ENCODE measurements around the gene NACAD. TPM values are rescaled to one million over a fixed set of nuclear protein-coding genes. Genes with fewer than 3 reads are reported as not detected.
A peak's percentile ranks its signal among the peaks of the same experiment; 100 is the strongest.

Gene NACAD
- total and polyA plus RNA-seq, 3 donors from 2014 or later: 6.9 to 12.0 (median 8.7) TPM

- H3K36me3 ChIP-seq (ENCODE audit: low read depth, missing control alignments): no peaks in the 10 kb centered on the region
- no peak for DNase-seq
- TF ChIP-seq POLR2A (IDR thresholded peaks at IDR 0.05) (no peak), CTCF (IDR thresholded peaks at IDR 0.05) (no peak)
- no peak overlapping the region for H3K4me3 ChIP-seq
- H3K27me3 ChIP-seq: no peaks in the 10 kb centered on the region
- no peak overlapping the region for H3K27ac ChIP-seq
- intact Hi-C loops (cut with DNase I; ENCODE audit: low total_unique reads): no loop called here
- WGBS, 2 donors: 79 to 85% methylated on average over 16 of the region's 16 CpGs
- no peaks in the 10 kb centered on the region for H3K9me3 ChIP-seq
- peaks cover 4% of the 10 kb centered on the region for H3K4me1 ChIP-seq
These were observed 14.0 kb downstream of the NACAD start for GRCh38 chr7:45074528-45075354.

- TF ChIP-seq POLR2A (IDR thresholded peaks at IDR 0.05) (no peak), CTCF (IDR thresholded peaks at IDR 0.05) (no peak)
- Histone ChIP-seq H3K4me3 (no peak overlapping the region), H3K27me3 (no peaks in the 10 kb centered on the region), H3K9me3 (no peaks in the 10 kb centered on the region), H3K27ac (no peak overlapping the region), H3K36me3 (ENCODE audit: low read depth, missing control alignments) (no peaks in the 10 kb centered on the region), H3K4me1 (peaks cover 4% of the 10 kb centered on the region)
- peak; percentile 79 for DNase-seq
- intact Hi-C loops (cut with DNase I; ENCODE audit: low total_unique reads): no loop called here
- WGBS, 2 donors: 73 to 76% methylated on average over 9 to 15 of the region's 15 CpGs
These were observed 14.8 kb downstream of the NACAD start for GRCh38 chr7:45073786-45074527.

GRCh38 chr7:45073031-45073785, 15.6 kb downstream of the NACAD start:
- WGBS, 2 donors: 81 to 83% methylated on average over 11 to 17 of the region's 17 CpGs
- intact Hi-C loops (cut with DNase I; ENCODE audit: low total_unique reads): no loop called here
- no peaks in the 10 kb centered on the region for H3K9me3 ChIP-seq
- peaks cover 4% of the 10 kb centered on the region for H3K4me1 ChIP-seq
- DNase-seq: no peak
- no peak for TF ChIP-seq POLR2A (IDR thresholded peaks at IDR 0.05)
- TF ChIP-seq CTCF (IDR thresholded peaks at IDR 0.05): no peak
- H3K27me3 ChIP-seq: no peaks in the 10 kb centered on the region
- no peak overlapping the region for H3K27ac ChIP-seq
- H3K36me3 ChIP-seq (ENCODE audit: low read depth, missing control alignments): no peaks in the 10 kb centered on the region
- H3K4me3 ChIP-seq: no peak overlapping the region

- Histone ChIP-seq H3K4me3 (no peak overlapping the region), H3K36me3 (ENCODE audit: low read depth, missing control alignments) (no peaks in the 10 kb centered on the region), H3K27me3 (no peaks in the 10 kb centered on the region), H3K9me3 (no peaks in the 10 kb centered on the region), H3K4me1 (peaks cover 4% of the 10 kb centered on the region), H3K27ac (no peak overlapping the region)
- intact Hi-C loops (cut with DNase I; ENCODE audit: low total_unique reads): no loop called here
- no peak for DNase-seq
- WGBS, 2 donors: 84 to 92% methylated on average over 13 of the region's 13 CpGs
- TF ChIP-seq CTCF (IDR thresholded peaks at IDR 0.05): no peak
These were observed 16.4 kb downstream of the NACAD start for GRCh38 chr7:45072131-45073030.
